K562 (cell line): Measurements from ENCODE around the gene SPATA21. TPM values are rescaled to one million over a fixed set of nuclear protein-coding genes. Genes with fewer than 3 reads are reported as not detected.
A peak's percentile ranks its signal among the peaks of the same experiment; 100 is the strongest.

ENCODE experiments used
- ADNP ChIP-seq: fragments of 200-800 bp; sonication (Bioruptor generic); IDR thresholded peaks from 2 replicates; pipeline ENCODE4 v1.6.1; 2016; ENCODE audit warnings: missing genetic modification characterization, missing compliant biosample characterization
- CREM ChIP-seq: IDR thresholded peaks from 2 replicates; pipeline ENCODE4 v1.6.1; 2014; ENCODE audit warnings: antibody characterized with exemption, low read depth
- CTBP1 ChIP-seq: fragments of 450-650 bp; IDR thresholded peaks from 2 replicates; pipeline ENCODE4 v1.6.1; 2016; ENCODE audit warnings: borderline replicate concordance
- DNMT1 ChIP-seq: fragments of 450-650 bp; IDR thresholded peaks from 2 replicates; pipeline ENCODE4 v1.6.1; 2016; ENCODE audit warnings: antibody characterized with exemption, mild to moderate bottlenecking
- KLF16 ChIP-seq: IDR thresholded peaks from 2 replicates; pipeline ENCODE4 v1.6.1; 2016; ENCODE audit warnings: antibody characterized with exemption
- MAFF ChIP-seq: IDR thresholded peaks from 2 replicates; pipeline ENCODE4 v1.6.1; 2012; ENCODE audit warnings: low read length, improper control_type of control experiment
- NR2F6 ChIP-seq: fragments of 450-650 bp; formaldehyde crosslinking; IDR thresholded peaks from 2 replicates; pipeline ENCODE4 v1.4.0; 2020; ENCODE audit warnings: mild to moderate bottlenecking
- PHF21A ChIP-seq: fragments of 450-650 bp; IDR thresholded peaks from 2 replicates; pipeline ENCODE4 v1.6.1; 2017; ENCODE audit warnings: low read depth, borderline replicate concordance
- POLR2AphosphoS5 ChIP-seq: IDR thresholded peaks from 2 replicates; pipeline ENCODE4 v1.6.1; 2011; ENCODE audit warnings: mild to moderate bottlenecking, low read depth, low read length, moderate library complexity; ENCODE audit not compliant: control insufficient read depth, insufficient read depth
- PTRF ChIP-seq: fragments of 450-650 bp; IDR thresholded peaks from 2 replicates; pipeline ENCODE4 v1.6.1; 2016; ENCODE audit warnings: mild to moderate bottlenecking, missing genetic modification characterization, missing compliant biosample characterization
- RBM39 ChIP-seq: fragments of 200-400 bp; formaldehyde crosslinking; optimal IDR thresholded peaks from 2 replicates; pipeline ENCODE3; 2018; ENCODE audit warnings: low read depth, low read length
- RFX7 ChIP-seq: fragments of 250-450 bp; sonication (Bioruptor Pico); IDR thresholded peaks from 2 replicates; pipeline ENCODE4 v1.5.1; 2021; ENCODE audit warnings: mild to moderate bottlenecking
- RNF2 ChIP-seq: sonication (generic); IDR thresholded peaks from 2 replicates; pipeline ENCODE4 v1.6.1; 2016
- SRSF1 ChIP-seq: fragments of 200-400 bp; formaldehyde crosslinking; IDR thresholded peaks from 2 replicates; pipeline ENCODE4 v1.6.1; 2017; ENCODE audit warnings: mild to moderate bottlenecking, low read depth, low read length, moderate library complexity
- TCF7 ChIP-seq: sonication (generic); IDR thresholded peaks from 2 replicates; pipeline ENCODE4 v1.6.1; 2016; ENCODE audit warnings: antibody characterized with exemption, borderline replicate concordance
- THRAP3 ChIP-seq: fragments of 450-650 bp; IDR thresholded peaks from 2 replicates; pipeline ENCODE4 v1.6.1; 2016; ENCODE audit warnings: mild to moderate bottlenecking, inconsistent platforms, borderline replicate concordance
- TSHZ1 ChIP-seq: fragments of 250-450 bp; sonication (Bioruptor Pico); IDR thresholded peaks from 2 replicates; pipeline ENCODE4 v1.4.0; 2020; ENCODE audit warnings: mild to moderate bottlenecking, moderate library complexity
- ZNF143 ChIP-seq: sonication (generic); formaldehyde crosslinking; IDR thresholded peaks from 2 replicates; pipeline ENCODE4 v1.9.0; 2022; ENCODE audit warnings: mild to moderate bottlenecking, missing genetic modification reagents
- ZNF197 ChIP-seq: fragments of 200-800 bp; sonication (Bioruptor generic); IDR thresholded peaks from 2 replicates; pipeline ENCODE4 v1.6.1; 2016; ENCODE audit warnings: low read depth, missing genetic modification characterization, missing compliant biosample characterization
- ZNF41 ChIP-seq: fragments of 250-450 bp; sonication (Bioruptor Pico); conservative IDR thresholded peaks from 2 replicates; pipeline ENCODE4 v1.4.0; 2020; ENCODE audit warnings: mild to moderate bottlenecking
- ZNF586 ChIP-seq: fragments of 450-650 bp; formaldehyde crosslinking; conservative IDR thresholded peaks from 2 replicates; pipeline ENCODE4 v1.4.0; 2020; ENCODE audit warnings: mild to moderate bottlenecking, moderate library complexity
- ZNF699 ChIP-seq: fragments of 250-450 bp; sonication (Bioruptor Pico); IDR thresholded peaks from 2 replicates; pipeline ENCODE4 v1.8.0; 2021; ENCODE audit warnings: mild to moderate bottlenecking, moderate library complexity; ENCODE audit not compliant: insufficient replicate concordance
- ZNF717 ChIP-seq: fragments of 250-450 bp; sonication (Bioruptor Pico); IDR thresholded peaks from 2 replicates; pipeline ENCODE4 v1.5.0; 2021
- polyA plus RNA-seq, 8 experiments: library from polyadenylated mRNA; depleted of rRNA in 4 of 8; stranded (reverse) in 5 of 8; unstranded in 3 of 8; fragments of >200 nt; fragmentation: Nextera tagmentation in 2 of 8; fragmentation: Illumina TruSeq in 1 of 8; extraction: Ambion mirVana in 2 of 8; extraction: Trizol in 1 of 8; gene quantifications; 2 replicates each; pipeline versions ENCODE4 v1.2.1 to v1.2.3, GENCODE V29; 2011 to 2014; ENCODE audit warnings: inconsistent platforms in 1 of 8, missing spikeins in 1 of 8
- total RNA-seq, 7 experiments: library from RNA; depleted of rRNA in 6 of 7; stranded (reverse); fragments of >200 nt in 6 of 7; fragmentation: Illumina TruSeq in 2 of 7; extraction: Trizol in 2 of 7; gene quantifications; 2 replicates each; pipeline versions ENCODE4 v1.2.1 to v1.2.3, GENCODE V29; 2011 to 2021; ENCODE audit warnings: low replicate concordance in 1 of 7
- TF ChIP-seq, protein P1 (sequence below): sonication (generic); formaldehyde crosslinking; IDR thresholded peaks from 2 replicates; pipeline ENCODE4 v1.8.0; 2023; ENCODE audit warnings: mild to moderate bottlenecking, missing genetic modification reagents

SPATA21 gene
- total and polyA plus RNA-seq, 9 of the 15 experiments (the other 6 are each of a cell fraction or from before 2014, with no cell fraction given): 0.10 to 0.36 (median 0.13) TPM; not detected in 3

DNA sequence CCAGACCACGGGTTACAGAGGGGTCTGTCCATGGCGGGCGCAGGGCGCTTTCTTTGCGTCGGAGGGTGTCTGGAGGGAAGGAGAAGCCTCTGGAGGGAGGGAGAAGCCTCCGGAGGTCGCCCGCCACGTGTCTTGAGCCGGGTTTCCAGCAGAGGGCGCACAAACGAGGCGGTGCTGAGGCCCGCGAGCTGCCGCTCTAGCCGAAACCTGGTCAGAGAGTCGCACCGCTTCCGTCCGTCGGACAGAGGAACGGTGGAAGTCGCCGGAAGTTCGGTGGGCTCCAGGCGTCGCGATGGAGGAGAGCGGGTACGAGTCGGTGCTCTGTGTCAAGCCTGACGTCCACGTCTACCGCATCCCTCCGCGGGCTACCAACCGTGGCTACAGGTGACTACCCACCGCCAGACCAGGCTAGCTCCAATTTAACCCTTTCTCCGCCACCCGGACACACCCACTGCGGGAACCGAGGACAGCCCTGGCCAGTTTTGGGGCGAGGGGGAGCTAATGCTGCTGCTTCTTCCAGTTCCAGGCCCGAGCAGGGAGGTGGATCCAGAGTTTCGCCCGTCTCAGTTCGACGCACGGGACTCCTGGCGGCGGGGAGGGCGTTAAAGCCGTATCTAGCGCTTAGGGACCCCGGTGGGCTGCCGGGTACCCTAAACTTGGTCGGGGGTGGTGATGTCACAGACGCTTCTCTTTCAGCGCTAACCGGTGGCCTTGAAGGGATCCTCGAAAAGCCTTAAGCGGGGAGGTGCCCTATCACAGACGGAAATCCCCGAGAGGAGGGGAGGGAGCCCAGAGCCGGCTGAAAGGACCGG lies 3.5 kb upstream of the SPATA21 start, which contains the start of gene NECAP2 (continued):
- TF ChIP-seq TSHZ1 (no peak), POLR2AphosphoS5 (peak; percentile 89), RNF2 (peak; percentile 78), KLF16 (0 out of 2 replicates have a peak, but pooled peaks have one; percentile 44), TCF7 (peak; percentile 58; the same call in 1 of the 2 replicates), RBM39 (no peak), THRAP3 (no peak; the same call in 1 of the 2 replicates), ADNP (tag) (no peak), DNMT1 (peak; percentile 95; the same call in 1 of the 2 replicates), ZNF143 (CRISPR knock-in tag) (0 out of 2 replicates have a peak, but pooled peaks have one; percentile 30), ZNF41 (no peak), PHF21A (no peak), PTRF (tag) (no peak), SRSF1 (no peak), ZNF717 (no peak), MAFF (no peak), CREM (peak; percentile 95), RFX7 (no peak), ZNF197 (CRISPR knock-in tag) (no peak), ZNF699 (no peak), NR2F6 (CRISPR knock-in tag) (no peak), ZNF586 (CRISPR knock-in tag) (no peak), CTBP1 (peak; percentile 91)
- TF ChIP-seq, protein P1, sequence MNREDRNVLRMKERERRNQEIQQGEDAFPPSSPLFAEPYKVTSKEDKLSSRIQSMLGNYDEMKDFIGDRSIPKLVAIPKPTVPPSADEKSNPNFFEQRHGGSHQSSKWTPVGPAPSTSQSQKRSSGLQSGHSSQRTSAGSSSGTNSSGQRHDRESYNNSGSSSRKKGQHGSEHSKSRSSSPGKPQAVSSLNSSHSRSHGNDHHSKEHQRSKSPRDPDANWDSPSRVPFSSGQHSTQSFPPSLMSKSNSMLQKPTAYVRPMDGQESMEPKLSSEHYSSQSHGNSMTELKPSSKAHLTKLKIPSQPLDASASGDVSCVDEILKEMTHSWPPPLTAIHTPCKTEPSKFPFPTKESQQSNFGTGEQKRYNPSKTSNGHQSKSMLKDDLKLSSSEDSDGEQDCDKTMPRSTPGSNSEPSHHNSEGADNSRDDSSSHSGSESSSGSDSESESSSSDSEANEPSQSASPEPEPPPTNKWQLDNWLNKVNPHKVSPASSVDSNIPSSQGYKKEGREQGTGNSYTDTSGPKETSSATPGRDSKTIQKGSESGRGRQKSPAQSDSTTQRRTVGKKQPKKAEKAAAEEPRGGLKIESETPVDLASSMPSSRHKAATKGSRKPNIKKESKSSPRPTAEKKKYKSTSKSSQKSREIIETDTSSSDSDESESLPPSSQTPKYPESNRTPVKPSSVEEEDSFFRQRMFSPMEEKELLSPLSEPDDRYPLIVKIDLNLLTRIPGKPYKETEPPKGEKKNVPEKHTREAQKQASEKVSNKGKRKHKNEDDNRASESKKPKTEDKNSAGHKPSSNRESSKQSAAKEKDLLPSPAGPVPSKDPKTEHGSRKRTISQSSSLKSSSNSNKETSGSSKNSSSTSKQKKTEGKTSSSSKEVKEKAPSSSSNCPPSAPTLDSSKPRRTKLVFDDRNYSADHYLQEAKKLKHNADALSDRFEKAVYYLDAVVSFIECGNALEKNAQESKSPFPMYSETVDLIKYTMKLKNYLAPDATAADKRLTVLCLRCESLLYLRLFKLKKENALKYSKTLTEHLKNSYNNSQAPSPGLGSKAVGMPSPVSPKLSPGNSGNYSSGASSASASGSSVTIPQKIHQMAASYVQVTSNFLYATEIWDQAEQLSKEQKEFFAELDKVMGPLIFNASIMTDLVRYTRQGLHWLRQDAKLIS (CRISPR knock-in tag): no peak; the same call in 1 of the 2 replicates
